C1 segment of cervical spinal cord (tissue), 14 donors: ENCODE results near the gene GRM7.
A peak's percentile ranks its signal among the peaks of the same experiment; 100 is the strongest.

Source experiments
- DNase-seq, 14 donors: peaks; one replicate each; lab custom pipeline; 2025; lab: John Stamatoyannopoulos, UW

The GRM7 gene

DNA sequence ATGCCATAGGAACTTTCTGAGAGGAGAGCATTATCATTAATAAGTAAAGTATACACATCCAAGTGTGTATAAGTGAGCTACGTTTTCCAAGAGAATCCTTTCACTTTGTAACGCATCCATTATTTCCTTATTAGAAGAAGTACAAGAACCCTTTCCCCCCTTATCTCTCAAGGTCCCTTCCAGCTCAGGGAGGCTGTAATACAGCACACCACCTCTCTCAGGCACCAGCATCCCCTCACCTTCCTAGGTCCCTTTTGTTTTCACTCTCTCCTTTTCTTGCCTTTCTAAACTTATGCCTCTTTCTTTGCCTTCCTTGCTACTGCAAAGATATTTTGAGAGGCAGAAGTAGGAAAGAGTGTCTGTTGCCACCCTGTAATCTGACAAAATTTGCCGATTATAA lies 446.0 kb downstream of the GRM7 start:
- no peak for DNase-seq

DNA sequence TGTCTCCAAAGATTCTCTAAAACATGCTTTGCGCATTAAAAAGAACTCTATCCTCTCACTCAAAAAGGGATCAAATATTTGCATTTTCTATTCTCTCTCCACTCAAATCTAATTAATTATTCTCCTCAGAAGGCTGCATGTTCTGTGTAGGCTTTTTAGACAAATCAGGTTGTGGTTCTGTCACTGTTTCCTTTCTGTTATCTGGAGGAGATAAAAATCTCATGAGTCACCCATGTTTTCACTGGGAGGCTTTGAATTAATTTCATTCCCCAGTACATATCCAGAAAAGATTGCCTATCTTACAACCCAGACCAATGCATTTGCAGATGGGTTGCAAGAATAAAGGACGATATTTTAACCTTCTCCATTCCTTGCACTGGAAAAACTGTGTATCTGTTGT lies 446.5 kb downstream of the GRM7 start:
- no peak for DNase-seq

DNA sequence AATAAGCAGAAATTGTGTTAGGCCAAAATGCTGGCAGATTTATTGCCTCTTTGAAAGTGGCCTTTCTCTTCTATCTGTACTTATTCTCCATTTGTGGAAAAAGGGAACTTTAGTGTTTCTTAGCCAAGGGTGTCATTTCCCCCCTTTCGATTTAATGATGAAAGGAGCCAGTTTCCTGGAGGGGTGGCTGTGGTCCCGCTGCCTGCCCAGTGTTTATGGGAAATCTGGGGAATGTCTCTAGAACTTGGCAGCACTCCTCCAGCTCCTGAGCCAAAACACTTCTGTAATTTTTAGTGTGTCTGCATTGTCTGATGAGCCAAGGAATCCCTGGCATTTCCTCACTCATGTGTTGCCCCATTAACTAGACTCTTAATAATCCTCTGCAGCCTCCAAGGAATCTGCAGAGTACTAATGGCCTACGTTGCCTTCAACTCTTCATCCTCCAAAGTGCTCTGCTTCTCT lies 448.8 kb downstream of the GRM7 start:
- peak in 8 of 14 donors; percentile 1 to 67 (median 24) for DNase-seq

DNA sequence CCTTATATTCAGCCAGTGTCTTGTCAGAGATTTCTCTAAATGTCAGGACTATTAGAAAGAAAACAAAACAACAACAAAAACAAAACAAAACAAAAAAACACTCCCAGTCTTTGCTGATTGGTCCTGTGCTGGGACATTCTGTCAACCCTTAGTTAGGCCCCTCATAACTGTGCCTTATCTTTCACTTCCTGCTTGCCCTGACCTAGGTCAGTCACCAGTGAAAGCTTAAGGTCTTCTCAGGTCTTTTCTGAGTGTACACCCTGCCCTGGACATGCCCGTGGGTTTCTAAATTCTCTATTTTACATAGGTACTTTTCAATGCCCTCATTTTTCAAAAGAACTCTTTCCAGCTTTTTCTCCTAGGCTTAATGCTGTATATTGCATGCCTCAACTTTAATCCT lies 454.1 kb downstream of the GRM7 start:
- DNase-seq = no peak

DNA sequence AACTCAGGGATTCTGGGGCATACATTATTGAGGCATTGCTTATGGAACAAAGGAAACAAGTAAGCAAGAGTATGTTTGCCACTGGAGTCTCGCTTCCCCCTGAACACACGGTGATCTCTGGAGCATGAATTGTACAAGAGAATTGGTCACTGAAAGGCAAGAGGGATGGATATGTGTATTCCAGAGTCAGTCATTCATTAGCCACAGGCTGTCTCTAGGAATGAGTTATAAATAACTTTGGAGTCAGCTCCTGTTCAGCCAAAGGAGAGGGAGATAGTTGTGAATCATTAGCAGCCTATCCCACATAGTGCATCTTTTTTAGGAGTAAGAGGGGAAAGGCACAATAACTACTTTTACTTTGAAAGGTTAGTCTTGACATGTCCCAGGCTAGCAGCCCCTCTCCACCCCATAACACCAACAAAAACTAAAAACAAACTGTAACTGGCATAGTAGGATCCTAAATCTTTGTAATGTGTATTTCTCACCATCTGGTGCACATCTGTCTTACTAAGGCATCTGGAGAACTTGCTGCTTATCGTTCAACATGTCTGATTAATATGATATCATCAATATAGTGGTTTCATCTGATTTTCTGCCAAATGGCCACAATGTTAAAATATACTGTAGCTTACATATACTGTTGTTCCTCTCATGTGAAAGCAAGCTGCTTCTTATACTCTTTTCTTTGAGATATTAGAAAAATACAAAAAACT lies 462.2 kb downstream of the GRM7 start:
- no peak for DNase-seq

DNA sequence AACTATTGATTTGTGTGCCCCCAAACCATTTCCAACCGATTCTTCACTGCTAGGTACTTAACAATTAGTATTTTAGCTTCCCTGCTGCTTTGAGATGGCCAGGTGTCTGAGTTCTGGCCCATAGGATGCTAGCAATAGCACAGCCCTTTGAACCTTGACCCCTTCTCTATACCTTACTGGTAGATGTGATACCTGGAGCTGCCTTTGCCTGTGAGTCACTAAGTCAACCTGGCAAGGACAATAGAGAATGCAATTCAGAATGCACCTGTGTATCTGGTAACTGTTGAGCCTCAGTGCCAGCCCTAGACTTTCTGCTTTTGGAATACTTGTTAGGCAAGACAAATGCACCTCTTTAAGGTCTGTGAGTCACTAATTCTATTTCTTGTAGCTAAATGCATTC lies 467.4 kb downstream of the GRM7 start:
- no peak for DNase-seq

DNA sequence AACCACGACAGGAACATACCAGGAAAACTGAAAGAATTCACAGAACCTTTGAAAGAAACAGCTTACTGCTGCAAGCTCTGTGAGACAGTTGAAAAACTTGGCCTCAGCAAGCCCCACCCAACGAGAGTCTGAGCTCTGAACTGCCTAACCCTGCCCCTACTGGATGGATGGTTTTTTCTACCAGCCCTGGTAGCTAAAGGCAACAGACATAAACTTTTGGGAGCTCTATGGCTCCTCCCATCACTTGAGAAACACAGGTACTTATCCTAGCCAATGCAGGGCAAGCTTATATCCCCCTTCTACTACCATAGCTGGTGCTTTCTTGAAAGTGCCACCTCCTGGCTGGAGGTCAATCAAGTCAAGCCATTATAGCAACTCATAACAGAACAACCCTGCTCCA lies 471.8 kb downstream of the GRM7 start:
- no peak for DNase-seq

DNA sequence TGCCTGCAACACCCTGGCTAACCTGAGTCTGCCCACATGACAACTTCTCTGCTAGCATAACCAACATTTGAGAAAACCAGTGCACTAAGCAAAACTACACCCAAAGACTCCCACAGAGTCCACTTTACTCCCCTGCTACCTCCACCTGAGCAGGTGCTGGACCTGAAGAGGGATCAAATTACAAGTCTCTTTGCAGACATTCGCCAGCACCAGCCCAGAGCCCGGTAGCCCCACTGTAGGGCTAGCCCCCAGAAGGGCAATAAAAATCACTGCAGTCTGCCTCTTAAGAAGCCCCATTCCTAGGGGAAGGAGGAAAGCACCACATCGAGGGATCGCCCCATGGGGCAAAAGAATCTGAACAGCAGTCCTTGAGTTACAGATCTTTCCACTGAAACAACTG lies 472.2 kb downstream of the GRM7 start:
- DNase-seq = no peak

DNA sequence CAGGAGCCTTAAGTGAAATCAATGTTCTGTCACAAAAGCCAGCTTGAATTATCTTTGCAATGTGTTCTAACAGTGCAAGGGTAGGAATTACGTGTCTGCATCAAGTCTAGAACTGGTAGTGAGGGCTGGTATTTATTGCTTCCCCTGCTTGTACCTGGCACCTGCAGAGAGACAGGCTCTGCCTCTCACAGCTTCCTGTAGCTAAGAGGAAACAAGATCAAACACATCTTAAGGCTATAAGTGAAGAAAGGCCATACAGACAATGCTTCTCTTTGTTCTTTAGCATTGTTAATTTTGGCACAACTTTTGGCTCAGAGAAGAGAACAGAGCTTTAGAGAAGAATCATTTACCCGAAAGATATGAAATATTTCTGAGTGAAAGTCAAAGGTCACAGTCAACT lies 479.9 kb downstream of the GRM7 start:
- no peak for DNase-seq

DNA sequence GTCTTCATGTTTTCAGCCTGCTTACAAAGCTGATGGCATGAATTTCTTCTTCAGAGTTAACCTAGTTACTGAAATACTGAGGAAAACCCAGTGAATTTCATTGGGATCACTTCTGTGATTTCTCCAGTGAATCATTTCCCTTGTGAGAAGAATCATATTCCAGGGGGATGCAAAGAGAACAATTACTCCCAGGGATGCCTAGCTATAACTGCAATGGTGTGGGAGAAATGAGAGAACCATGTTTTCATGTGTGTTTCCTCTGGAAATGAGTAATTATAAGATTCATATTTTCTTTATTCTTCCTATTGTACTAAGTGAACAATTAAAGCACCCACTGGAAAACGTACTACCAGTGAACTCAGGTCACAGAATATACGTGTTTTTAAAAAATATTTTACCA lies 485.4 kb downstream of the GRM7 start:
- DNase-seq = no peak

DNA sequence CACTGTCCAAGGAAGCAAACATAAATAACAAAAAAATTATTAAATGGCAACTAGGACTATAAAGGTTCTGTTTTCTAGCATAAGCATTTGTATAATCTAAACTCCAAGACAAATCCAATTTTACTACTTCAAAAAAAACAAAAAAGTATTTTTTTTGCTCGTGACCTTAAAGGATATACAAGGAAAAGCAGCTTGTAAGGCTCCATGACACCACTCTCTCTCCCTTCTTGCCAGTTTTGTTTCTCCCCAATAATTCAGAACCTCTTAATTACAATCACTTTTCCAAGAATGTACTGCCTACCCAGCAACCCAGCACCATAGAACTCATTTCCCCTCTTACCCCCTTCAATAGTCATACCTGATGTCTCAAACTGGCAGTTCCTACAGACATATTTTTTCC lies 496.2 kb downstream of the GRM7 start:
- no peak for DNase-seq

DNA sequence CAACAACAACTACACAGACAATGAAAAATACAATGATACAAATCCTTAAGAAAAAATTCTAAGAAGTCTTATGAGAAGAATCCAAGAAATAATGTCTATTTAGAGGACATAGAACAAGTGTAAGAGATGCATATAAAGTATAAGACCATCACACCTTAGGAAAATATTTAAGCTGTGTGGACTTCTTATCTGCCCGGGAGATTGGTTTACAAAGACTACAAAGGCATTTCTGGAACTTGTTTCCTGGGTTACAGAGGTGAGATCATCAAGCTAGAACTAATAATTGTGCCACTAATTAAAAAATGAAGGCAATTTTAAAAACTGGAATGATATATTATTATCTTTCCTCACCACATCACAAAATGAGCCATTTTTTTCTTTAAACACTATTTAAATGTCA lies 507.1 kb downstream of the GRM7 start:
- no peak for DNase-seq

DNA sequence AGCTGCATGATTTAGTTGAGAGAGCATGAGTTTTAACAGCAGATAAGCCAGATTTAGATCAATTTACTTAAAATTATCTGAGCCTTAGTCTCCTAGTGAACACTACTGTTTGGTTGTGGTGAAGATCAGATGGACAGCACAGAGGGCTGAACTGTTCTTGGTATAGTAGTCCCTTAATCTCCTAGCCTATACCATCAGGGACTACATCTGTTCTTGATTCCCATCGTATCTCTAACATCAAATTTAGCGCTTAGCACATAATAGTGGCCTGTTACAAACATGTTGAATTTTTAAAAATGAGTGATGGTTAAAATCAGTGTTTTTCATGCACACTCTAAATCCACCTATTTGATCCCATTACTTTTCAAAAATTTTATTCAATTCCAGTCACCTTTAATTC lies 507.7 kb downstream of the GRM7 start:
- no peak for DNase-seq

DNA sequence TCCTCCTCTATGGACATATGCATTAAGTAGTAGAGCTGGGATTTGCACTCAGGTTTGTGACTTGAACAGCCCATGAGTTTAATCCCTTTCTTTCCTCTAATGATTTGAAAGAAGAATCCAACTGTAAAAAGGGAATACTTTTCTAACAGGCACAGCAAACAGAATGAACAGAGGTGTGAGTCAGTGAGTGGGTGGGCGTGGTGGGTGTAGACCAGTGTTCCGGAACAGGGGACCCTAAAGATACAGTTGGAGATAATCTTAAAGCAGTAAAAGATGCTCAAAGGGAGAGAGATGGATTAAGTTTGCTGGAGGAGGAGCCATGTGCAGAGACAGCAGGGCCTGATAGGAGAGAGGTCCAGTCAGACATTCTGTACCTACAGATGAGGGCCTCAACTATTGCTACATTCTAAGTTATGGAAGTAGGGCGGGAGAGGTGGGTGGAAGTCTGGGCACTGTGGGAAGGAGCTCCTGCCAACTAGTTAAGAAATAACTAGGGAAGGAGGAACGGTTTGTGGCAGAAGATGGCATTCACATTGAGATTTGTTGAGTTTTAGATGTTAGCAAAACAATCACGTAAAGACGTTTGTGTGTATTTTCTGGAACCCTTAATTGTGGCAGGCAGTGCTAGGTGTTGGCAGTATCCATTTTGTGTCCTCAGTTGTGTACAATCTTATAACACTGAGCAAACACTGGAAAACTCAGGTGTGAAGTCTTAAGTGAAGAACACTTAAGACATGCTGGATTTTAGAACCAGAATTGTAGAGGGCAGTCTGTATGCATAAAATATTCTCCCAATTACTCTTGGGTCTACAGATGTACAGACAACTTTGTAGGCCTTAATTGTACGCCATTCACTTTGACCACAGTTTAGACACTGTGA lies 511.0 kb downstream of the GRM7 start:
- DNase-seq = no peak

DNA sequence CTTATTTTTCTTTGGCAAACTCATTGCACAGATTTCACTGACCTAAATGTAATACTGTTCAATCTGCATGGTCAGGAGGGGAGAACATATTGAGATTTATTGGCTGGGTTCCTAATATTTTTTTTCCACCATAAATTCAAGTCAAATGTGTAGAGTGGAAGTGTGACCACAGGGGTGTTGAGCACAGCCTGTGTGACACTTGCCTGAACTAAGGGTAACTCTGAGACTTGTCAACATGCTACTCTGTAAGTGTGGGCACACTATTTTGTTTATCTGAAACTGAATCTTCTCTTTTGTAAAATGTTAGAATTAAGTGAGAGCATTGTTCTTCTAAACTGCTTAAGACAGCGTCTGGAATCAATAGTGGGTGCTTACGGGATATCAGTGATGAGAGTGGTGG lies 516.2 kb downstream of the GRM7 start:
- DNase-seq = no peak

DNA sequence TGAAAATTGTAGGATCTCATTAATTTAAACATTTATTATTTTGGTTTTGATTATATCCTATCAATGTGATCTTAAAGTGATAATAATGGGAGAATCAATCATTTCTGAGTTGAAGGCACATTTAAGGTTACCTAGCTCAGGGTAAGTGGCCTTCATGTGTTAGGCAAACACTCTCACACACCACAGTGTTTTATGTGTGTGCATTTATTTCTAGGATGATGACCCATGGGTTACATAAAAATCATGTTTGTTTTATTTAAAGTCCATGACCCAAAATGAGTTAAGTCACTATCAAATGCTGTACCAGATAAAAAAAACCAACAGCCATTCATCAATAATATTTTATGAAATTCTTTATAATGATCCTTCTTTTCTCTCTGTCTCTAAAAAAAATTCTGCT lies 520.8 kb downstream of the GRM7 start:
- no peak for DNase-seq

DNA sequence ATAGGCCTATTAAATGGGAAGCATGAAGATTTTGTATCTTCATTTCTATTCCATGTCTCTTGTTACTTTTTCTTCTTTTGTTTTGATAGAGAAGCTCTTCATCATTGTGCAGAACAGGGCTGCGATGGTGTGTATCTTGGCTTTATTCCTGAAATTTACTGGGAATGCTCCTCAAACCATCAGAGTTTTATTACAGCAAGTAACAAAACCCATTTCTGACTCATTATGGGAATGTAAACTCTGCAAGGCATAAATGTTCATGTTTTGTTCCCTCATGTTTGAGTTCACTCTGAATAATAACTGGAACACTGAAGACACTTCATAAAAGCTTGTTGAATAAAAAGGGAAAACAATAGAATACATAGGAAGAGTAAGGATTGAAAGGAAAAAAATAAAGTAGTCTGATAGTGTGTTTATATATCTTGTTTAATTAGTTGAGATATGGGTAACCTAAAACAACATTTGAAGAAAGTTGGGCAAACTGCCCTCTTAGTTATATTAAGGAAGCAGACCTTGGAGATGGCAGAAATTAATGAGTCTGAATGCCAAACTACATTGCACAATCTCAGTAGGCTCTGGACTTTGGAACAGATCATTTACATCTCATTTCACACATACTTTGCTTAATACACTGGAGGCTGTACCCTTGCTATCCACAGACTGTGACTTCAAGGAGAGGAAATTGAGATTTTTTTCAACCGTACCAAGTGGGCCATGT lies 521.5 kb downstream of the GRM7 start:
- no peak for DNase-seq

DNA sequence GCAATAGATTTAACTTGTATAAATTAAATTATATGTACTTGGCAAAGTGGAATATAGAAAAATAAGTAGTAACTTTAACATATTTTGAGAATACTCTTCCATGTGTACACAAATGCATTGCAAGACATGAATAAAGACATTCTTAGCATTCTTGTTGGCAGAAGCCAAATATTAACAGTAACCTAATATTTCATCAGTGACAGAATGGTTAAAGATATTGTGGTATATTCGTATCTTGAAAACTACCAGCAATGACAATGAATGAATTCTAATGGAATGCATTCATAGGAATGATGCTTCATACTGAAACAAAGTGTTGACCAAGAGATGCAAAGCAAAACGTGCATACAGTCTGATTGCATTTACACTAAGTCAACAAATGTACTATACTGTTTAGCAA lies 524.7 kb downstream of the GRM7 start:
- DNase-seq = no peak

DNA sequence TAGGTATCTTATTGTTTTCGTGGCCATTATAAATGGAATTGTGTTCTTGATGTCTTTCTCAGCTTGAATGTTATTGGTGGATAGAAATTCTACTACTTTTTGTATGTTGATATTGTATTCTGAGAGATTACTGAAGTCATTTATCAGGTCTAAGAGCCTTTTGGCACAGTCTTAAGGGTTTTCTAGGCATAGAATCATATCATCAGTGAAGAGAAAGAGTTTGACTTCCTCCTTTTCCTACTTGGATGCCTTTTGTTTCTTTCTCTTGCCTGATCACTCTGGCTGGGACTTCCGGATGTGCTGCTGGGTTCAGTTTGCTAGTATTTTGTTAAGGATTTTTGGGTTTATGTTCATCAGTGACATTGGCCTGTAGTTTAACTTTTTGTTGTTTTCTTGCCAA lies 527.1 kb downstream of the GRM7 start:
- no peak for DNase-seq

DNA sequence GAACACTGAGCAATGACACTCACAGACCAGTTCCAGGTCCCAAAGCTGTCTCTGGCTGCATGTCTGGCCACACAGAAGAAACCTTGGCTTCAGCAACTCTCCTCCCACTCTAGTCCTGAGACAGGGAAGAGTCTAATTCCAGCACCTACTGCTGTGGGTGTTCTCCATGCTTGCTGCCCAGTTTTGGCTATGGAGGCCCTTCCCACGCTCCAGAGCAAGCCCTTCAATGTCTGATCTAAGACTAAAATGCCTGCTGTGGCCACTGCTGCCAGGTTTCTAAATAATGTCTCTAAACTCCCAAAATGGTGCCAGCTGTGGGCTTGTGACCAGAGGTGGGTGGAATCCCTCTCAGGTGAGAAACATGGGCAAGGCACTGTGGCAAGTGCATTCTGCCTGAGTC lies 531.3 kb downstream of the GRM7 start:
- no peak for DNase-seq

DNA sequence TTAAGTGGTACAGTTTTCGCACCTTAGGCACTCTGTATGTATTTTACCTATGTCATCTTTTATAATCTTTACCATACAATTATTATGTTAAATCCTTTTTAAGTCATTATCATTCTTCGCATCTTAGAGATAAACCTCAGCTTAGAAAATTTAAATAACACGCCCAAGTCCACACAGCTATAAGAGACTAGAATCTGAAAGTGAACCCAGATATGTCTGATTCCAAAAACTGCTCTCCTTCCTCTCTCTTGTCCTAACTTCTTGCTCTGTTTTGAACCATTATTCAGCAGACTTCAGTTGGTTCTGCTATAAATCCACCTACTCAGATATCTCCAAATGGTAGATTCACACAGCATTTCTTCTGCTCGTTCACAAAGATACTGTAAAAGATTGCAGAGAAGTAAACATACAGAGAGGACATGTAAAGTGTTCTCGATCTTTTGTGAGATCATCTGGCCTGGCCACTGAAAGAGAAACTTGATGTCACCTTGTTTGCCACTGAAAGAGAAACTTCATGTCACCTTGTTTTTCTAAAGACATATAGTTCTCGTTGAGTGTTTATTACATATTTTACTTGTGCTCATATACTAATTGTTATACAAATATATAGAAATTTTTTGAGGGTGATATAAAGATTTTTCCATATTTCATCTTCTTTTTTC lies 533.2 kb downstream of the GRM7 start:
- DNase-seq = no peak

DNA sequence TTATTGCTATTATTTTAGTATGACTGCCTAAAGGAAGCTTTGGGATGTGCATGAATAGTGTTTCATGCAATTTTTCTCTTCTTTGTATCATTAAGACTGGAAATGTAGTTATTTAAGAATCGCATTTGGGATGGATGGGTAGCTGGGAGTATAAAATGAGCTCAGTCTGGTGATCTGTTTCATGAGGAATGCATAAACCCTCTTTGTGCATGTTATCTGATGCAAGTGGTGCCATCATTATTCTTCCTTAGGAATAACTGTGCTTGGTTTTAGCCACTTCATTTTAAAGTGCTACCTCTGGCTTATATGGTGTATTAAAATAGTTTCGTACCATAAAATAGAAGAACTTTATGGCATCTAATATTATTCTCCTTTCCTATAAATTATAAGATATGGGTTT lies 535.6 kb downstream of the GRM7 start:
- no peak for DNase-seq
